WERI-Rb-1 (cell line): Measurements from ENCODE around the gene KRT75.
"Not testable (repeated sequence)": the region's sequence is repeated elsewhere in the genome, so short reads cannot be mapped to it uniquely, and the experiment has no call there.

Experiments
- DNase-seq: peaks from one replicate; pipeline ENCODE4 v3.0.0-alpha.2; 2020
- H3K27ac ChIP-seq: fragments of 250-450 bp; sonication (Bioruptor Pico); 2 replicates; pipeline ENCODE4 v1.5.1; 2020; ENCODE audit warnings: mild to moderate bottlenecking, moderate library complexity
- H3K27me3 ChIP-seq: fragments of 250-450 bp; sonication (Bioruptor Pico); 2 replicates; pipeline ENCODE4 v1.5.1; 2021; ENCODE audit warnings: mild to moderate bottlenecking, low read depth, moderate library complexity; ENCODE audit not compliant: insufficient read depth, severe bottlenecking
- H3K36me3 ChIP-seq: fragments of 250-450 bp; sonication (Bioruptor Pico); 2 replicates; pipeline ENCODE4 v1.5.1; 2020; ENCODE audit warnings: mild to moderate bottlenecking, moderate library complexity
- H3K4me3 ChIP-seq: 2 replicates; pipeline ENCODE4 v1.5.1; 2011; ENCODE audit warnings: low read depth, mild to moderate bottlenecking, control low read depth, low read length
- H3K9me3 ChIP-seq: fragments of 250-450 bp; sonication (Bioruptor Pico); 2 replicates; pipeline ENCODE4 v1.5.1; 2021; ENCODE audit warnings: mild to moderate bottlenecking, moderate library complexity; ENCODE audit not compliant: severe bottlenecking
- TF ChIP-seq, protein P1 (sequence below): IDR thresholded peaks from 2 replicates; pipeline ENCODE4 v1.5.1; 2011; ENCODE audit warnings: low read depth, mild to moderate bottlenecking, control low read depth, inconsistent platforms, low read length

Gene KRT75

DNA sequence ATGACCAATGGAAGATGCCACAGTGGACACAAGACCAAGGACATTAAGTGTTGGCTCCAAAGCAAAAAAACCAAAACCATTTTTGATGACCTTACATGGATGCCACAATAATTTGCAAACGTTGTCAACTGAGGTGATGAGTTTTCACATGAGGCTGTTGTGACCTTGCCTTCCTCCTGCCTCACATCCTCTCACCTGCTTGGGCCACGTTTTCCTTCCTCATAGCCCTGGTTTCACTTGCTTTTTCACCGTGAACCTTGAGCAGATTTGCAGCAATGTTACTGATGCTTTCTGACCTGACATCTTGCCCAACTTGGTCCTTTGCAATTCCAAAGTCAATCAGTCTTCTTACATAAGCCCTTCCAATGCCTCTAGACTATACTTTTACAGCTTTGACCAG lies 14.1 kb upstream of the KRT75 start:
- H3K36me3 ChIP-seq, result no peaks in the 10 kb centered on the region
- H3K9me3 ChIP-seq, result no peaks in the 10 kb centered on the region
- no peak overlapping the region for H3K4me3 ChIP-seq
- peaks cover 64% of the 10 kb centered on the region for H3K27me3 ChIP-seq
- TF ChIP-seq, protein P1, sequence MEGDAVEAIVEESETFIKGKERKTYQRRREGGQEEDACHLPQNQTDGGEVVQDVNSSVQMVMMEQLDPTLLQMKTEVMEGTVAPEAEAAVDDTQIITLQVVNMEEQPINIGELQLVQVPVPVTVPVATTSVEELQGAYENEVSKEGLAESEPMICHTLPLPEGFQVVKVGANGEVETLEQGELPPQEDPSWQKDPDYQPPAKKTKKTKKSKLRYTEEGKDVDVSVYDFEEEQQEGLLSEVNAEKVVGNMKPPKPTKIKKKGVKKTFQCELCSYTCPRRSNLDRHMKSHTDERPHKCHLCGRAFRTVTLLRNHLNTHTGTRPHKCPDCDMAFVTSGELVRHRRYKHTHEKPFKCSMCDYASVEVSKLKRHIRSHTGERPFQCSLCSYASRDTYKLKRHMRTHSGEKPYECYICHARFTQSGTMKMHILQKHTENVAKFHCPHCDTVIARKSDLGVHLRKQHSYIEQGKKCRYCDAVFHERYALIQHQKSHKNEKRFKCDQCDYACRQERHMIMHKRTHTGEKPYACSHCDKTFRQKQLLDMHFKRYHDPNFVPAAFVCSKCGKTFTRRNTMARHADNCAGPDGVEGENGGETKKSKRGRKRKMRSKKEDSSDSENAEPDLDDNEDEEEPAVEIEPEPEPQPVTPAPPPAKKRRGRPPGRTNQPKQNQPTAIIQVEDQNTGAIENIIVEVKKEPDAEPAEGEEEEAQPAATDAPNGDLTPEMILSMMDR, result no peak
- no peak for DNase-seq
- H3K27ac ChIP-seq, result no peak overlapping the region

- peaks cover 64% of the 10 kb centered on the region for H3K27me3 ChIP-seq
- not testable (repeated sequence) for H3K4me3 ChIP-seq, H3K9me3 ChIP-seq, H3K36me3 ChIP-seq, H3K27ac ChIP-seq, DNase-seq
Observed at GRCh38 chr12:52447196-52447595, 13.0 kb upstream of the KRT75 start.

GRCh38 chr12:52446367-52447045 lies 12.3 kb upstream of the KRT75 start:
- no peak overlapping the region for H3K4me3 ChIP-seq
- H3K9me3 ChIP-seq, result no peaks in the 10 kb centered on the region
- DNase-seq, result no peak
- TF ChIP-seq, protein P1, result no peak
- H3K36me3 ChIP-seq, result no peaks in the 10 kb centered on the region
- H3K27me3 ChIP-seq, result peaks cover 68% of the 10 kb centered on the region
- no peak overlapping the region for H3K27ac ChIP-seq

DNA sequence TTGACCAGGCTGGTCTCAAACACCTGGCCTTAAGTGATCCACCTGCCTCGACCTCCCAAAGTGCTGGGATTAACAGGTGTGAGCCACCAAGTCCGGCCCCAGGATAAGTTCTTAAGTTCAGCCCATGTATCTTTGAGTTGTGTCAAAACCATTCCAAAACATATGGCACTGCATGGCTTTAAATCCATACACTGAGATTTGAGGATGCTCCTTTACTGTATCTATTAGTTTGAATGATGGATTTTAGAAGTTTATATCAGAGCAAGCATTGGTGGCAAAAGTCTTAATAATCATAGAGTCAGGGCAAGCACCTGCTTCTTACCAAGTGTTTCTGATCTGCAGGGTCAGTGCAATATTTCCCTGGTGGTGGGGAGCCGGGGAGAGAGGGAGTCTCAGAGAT lies 11.7 kb upstream of the KRT75 start:
- H3K36me3 ChIP-seq, result no peaks in the 10 kb centered on the region
- H3K27me3 ChIP-seq, result peaks cover 74% of the 10 kb centered on the region
- H3K27ac ChIP-seq, result no peak overlapping the region
- H3K4me3 ChIP-seq, result no peak overlapping the region
- DNase-seq, result no peak
- TF ChIP-seq, protein P1, result no peak
- H3K9me3 ChIP-seq, result no peaks in the 10 kb centered on the region

GRCh38 chr12:52444647-52445595 lies 10.8 kb upstream of the KRT75 start:
- no peaks in the 10 kb centered on the region for H3K9me3 ChIP-seq
- H3K36me3 ChIP-seq, result no peaks in the 10 kb centered on the region
- H3K27ac ChIP-seq, result no peak overlapping the region
- no peak for DNase-seq
- peaks cover 84% of the 10 kb centered on the region for H3K27me3 ChIP-seq
- TF ChIP-seq, protein P1, result no peak
- H3K4me3 ChIP-seq, result no peak overlapping the region

GRCh38 chr12:52443966-52444365 lies 9.8 kb upstream of the KRT75 start:
- H3K9me3 ChIP-seq, result no peaks in the 10 kb centered on the region
- no peaks in the 10 kb centered on the region for H3K36me3 ChIP-seq
- TF ChIP-seq, protein P1, result no peak
- H3K4me3 ChIP-seq, result no peak overlapping the region
- H3K27me3 ChIP-seq, result peaks cover 93% of the 10 kb centered on the region
- DNase-seq, result no peak
- H3K27ac ChIP-seq, result no peak overlapping the region
